ENCODE measurements around the gene ALDH3B2. TPM values are rescaled to one million over a fixed set of nuclear protein-coding genes. Genes with fewer than 3 reads are reported as not detected.

The ALDH3B2 gene
- polyA plus RNA-seq, 1 of the 3 experiments (the other 2 are of a cell fraction) = not detected

DNA sequence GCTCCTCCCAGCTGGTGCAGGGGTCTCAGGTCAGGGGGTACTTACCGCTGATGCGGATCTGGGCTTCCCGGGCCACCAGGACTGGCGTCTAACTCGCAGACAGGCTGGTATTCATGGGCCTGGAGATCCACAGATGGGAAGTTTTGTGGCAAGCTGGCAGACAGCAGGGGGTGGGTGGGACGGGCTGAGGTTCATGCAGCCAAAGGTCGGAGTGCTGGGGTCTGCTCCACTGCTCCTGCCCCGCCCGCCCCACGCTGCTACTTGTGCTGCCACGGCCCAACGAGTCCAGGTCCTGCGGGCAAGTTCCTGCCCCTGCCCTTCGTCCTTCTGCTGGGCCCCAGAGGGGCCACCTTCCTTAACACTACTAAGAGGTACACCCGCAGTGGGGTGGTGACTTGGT is 27.0 kb downstream of the ALDH3B2 start:
- Histone ChIP-seq H4K20me1 (ENCODE audit: insufficient read depth) (no peaks in the 10 kb centered on the region), H3K79me2 (ENCODE audit: insufficient read depth) (no peaks in the 10 kb centered on the region), H3K4me3 (ENCODE audit: low read depth in 2 of 2, low read length in 1 of 2) (no peak overlapping the region), H3K27me3 (ENCODE audit: insufficient read depth) (no peaks in the 10 kb centered on the region), H3F3A (replicated peaks; ENCODE audit: insufficient read depth) (no peaks in the 10 kb centered on the region), H3K27ac (ENCODE audit: low read depth in 2 of 2, low read length in 1 of 2) (no peak overlapping the region), H2AFZ (ENCODE audit: low read depth) (no peak overlapping the region), H3K36me3 (replicated peaks in 1 of 2; ENCODE audit: control insufficient read depth in 1 of 2, insufficient read depth in 2 of 2, low read length in 1 of 2) (no peaks in the 10 kb centered on the region), H3K9me3 (no peaks in the 10 kb centered on the region), H3K9ac (no peak overlapping the region), H3K9me2 (no peaks in the 10 kb centered on the region), H3K4me1 (ENCODE audit: control insufficient read depth in 1 of 2, insufficient read depth in 2 of 2, low read depth in 1 of 2, low read length in 1 of 2) (no peaks in the 10 kb centered on the region; a peak in 1 of 4 replicates), H3K4me2 (no peak overlapping the region)
- TF ChIP-seq ELF1 (IDR thresholded peaks at IDR 0.05) = no peak
- no peak for TF ChIP-seq GATA2 (CRISPR knock-in tag; IDR thresholded peaks at IDR 0.05)
- no peak for TF ChIP-seq EP300 (IDR thresholded peaks at IDR 0.05; ENCODE audit: borderline replicate concordance in 1 of 2, low read depth in 1 of 2, low read length in 1 of 2)
- TF ChIP-seq CHD2 (IDR thresholded peaks at IDR 0.05; ENCODE audit: low read length, partially characterized antibody) = no peak
- TF ChIP-seq EZH2phosphoT487 (IDR thresholded peaks at IDR 0.05; ENCODE audit: borderline replicate concordance, low read depth) = no peak
- TF ChIP-seq POLR2AphosphoS5 (IDR thresholded peaks at IDR 0.05; ENCODE audit: low read depth, low read length) = no peak
- no peak for TF ChIP-seq JUND (IDR thresholded peaks at IDR 0.05)
- no peak for TF ChIP-seq SMC3 (IDR thresholded peaks at IDR 0.05; ENCODE audit: low read depth, low read length)
- TF ChIP-seq MEF2A (IDR thresholded peaks at IDR 0.05; ENCODE audit: borderline replicate concordance, low read depth) = no peak
- TF ChIP-seq TAF1 (IDR thresholded peaks at IDR 0.05; ENCODE audit: borderline replicate concordance, low read depth, low read length) = no peak
- CTCF ChIA-PET = interaction anchor here (1.4 to 21.6 kb wide), 3 partner anchors 12 to 20 kb away, joined by 6 to 308 read pairs (median 21); partner anchors contain the start of genes NUDT8 and TBX10
- 90% methylated on average over 4 of the region's 15 CpGs for WGBS (ENCODE audit: low lambda C conversion rate)
- DNase-seq = no peak
- POLR2A ChIA-PET = no interaction called here

DNA sequence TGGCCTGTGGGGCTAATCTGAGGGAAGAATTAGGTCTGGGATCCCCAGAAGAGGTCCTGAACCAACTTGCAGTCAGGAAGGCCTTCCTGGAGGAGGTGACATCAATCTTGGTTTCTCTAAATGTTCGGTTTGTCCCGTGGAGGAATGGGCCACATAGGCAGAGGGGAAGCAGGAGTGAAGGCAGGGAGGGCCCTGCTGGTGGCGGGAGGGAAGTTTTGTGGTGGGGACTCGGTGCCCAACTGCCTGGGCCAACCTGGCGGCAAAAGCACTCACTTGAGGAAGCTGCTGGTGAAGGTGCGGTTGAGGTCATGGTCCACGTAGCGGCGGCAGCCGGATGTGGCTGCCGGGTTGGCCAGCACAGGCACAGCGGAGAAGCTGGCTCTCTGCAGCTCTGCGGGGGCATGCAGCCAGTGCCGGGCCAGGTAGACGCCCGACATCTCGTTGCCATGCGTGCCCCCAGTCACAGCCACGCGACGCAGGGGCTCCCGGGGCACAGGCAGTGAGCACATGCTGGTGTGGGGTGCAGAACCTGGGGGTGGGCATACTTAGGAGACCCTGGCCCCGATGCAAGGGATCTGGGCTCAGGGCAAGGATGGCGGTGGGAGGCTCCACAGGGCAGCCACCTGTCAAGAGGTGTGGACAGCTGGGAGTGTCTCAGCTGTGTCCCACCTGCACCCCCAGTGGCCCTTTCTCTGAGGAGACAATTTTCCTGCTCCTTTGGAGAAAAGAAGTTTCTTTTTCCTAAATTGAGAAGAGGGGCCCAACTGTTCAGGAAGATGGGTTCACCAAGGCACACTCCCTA is 27.7 kb downstream of the ALDH3B2 start:
- H3K9me3 ChIP-seq = no peaks in the 10 kb centered on the region
- H4K20me1 ChIP-seq (ENCODE audit: insufficient read depth) = no peaks in the 10 kb centered on the region
- no peak overlapping the region for H3K4me3 ChIP-seq (ENCODE audit: low read depth in 2 of 2, low read length in 1 of 2)
- H3K27me3 ChIP-seq (ENCODE audit: insufficient read depth) = no peaks in the 10 kb centered on the region
- no peak overlapping the region for H3K9ac ChIP-seq
- 48% methylated on average over 6 of the region's 24 CpGs for WGBS (ENCODE audit: low lambda C conversion rate)
- no peaks in the 10 kb centered on the region for H3K36me3 ChIP-seq (replicated peaks in 1 of 2; ENCODE audit: control insufficient read depth in 1 of 2, insufficient read depth in 2 of 2, low read length in 1 of 2)
- no peaks in the 10 kb centered on the region for H3F3A ChIP-seq (replicated peaks; ENCODE audit: insufficient read depth)
- ChIA-PET POLR2A (no interaction called here), CTCF (interaction anchor here (1.9 to 21.6 kb wide), 3 partner anchors 11 to 33 kb away, joined by 7 to 308 read pairs (median 21); partner anchors contain the start of genes NUDT8 and TBX10)
- DNase-seq = no peak
- H3K4me2 ChIP-seq = no peak overlapping the region
- H2AFZ ChIP-seq (ENCODE audit: low read depth) = no peak overlapping the region
- H3K79me2 ChIP-seq (ENCODE audit: insufficient read depth) = no peaks in the 10 kb centered on the region
- no peak for TF ChIP-seq SMC3 (IDR thresholded peaks at IDR 0.05; ENCODE audit: low read depth, low read length)
- TF ChIP-seq, protein P1, sequence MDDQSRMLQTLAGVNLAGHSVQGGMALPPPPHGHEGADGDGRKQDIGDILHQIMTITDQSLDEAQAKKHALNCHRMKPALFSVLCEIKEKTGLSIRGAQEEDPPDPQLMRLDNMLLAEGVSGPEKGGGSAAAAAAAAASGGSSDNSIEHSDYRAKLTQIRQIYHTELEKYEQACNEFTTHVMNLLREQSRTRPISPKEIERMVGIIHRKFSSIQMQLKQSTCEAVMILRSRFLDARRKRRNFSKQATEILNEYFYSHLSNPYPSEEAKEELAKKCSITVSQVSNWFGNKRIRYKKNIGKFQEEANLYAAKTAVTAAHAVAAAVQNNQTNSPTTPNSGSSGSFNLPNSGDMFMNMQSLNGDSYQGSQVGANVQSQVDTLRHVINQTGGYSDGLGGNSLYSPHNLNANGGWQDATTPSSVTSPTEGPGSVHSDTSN (IDR thresholded peaks at IDR 0.05) = no peak
- no peak for TF ChIP-seq NRF1 (IDR thresholded peaks at IDR 0.05; ENCODE audit: low read depth, low read length)
- no peak for TF ChIP-seq POLR2AphosphoS5 (IDR thresholded peaks at IDR 0.05; ENCODE audit: low read depth, low read length)
- no peak for TF ChIP-seq RAD21 (IDR thresholded peaks at IDR 0.05; ENCODE audit: low read length)
- TF ChIP-seq USF1 (IDR thresholded peaks at IDR 0.05; ENCODE audit: borderline replicate concordance, low read depth) = no peak
- TF ChIP-seq REST (IDR thresholded peaks at IDR 0.05; ENCODE audit: low read depth, low read length) = no peak
- no peaks in the 10 kb centered on the region for H3K9me2 ChIP-seq
- H3K4me1 ChIP-seq (ENCODE audit: control insufficient read depth in 1 of 2, insufficient read depth in 2 of 2, low read depth in 1 of 2, low read length in 1 of 2) = no peaks in the 10 kb centered on the region
- H3K27ac ChIP-seq (ENCODE audit: low read depth in 2 of 2, low read length in 1 of 2) = no peak overlapping the region

All from SK-N-SH (cell line).